NCI-H2081 treated with DMSO at 0.1 percent for 48 hours (cell line): Measurements from ENCODE around the gene CCT3.

Source experiments
- DNase-seq: peaks from one replicate; lab custom pipeline; 2025; lab: John Stamatoyannopoulos, UW

CCT3 gene

GRCh38 chr1:156281281-156281680 is 56.8 kb downstream of the CCT3 start:
- no peak for DNase-seq

- no peak for DNase-seq
These were observed 58.3 kb downstream of the CCT3 start for GRCh38 chr1:156279837-156280236.

DNA sequence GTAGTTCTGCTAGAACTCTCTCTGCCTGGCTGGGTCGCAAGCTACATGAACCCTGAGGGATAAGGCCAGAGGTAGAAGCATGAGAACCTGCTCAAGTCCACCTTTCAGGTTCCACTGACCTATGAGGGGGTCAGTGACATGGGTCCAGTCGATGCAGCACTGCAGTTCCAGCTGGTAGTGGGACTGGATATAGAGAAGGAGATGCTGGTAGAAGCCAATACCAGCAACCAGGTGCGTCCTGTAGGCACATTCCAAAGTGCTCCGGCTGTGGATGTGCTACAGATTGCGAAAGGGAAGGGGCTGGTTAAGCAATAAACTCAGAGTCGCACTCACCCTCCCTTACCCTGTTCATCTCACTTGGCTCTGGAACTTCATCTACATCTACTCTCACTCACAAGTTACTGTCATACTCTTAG is 61.1 kb downstream of the CCT3 start:
- no peak for DNase-seq

DNA sequence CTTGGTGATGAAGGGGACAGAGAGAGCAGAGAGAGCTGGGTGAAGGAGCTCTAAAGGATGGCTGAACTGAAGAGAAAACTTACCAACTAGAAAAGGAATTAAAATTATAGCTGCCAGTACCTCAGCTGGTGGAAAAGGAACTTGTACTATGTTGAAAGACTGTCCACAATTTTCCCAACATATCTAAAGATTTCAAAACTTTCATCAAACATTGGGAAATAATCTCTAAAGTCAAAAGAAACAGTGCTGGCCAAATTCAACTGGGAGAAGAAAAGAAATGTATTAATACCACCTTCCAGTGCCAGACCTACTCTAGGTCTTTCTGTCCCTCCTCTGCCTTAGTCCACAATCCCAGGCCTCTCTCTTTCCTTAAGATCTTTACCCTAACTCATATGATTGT is 61.6 kb downstream of the CCT3 start:
- no peak for DNase-seq

DNA sequence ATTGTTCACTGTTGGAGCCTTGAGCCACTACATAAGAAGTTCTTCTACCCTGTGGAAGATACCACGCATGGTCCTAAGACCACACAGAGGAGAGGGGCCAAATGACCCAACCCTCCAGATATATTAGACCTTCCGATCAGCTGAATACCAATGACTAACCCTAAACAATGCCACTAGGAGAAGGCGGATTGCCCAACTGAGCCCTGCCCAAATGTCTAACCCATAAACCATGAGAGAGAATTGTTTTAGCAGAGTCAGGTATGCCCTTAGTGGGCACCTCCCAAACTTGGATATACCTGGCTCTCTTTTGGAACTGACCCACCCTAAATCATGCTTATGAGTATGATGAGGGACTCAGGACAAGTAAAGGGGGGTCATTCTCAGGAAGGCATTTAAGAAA is 67.8 kb downstream of the CCT3 start:
- DNase-seq = no peak

DNA sequence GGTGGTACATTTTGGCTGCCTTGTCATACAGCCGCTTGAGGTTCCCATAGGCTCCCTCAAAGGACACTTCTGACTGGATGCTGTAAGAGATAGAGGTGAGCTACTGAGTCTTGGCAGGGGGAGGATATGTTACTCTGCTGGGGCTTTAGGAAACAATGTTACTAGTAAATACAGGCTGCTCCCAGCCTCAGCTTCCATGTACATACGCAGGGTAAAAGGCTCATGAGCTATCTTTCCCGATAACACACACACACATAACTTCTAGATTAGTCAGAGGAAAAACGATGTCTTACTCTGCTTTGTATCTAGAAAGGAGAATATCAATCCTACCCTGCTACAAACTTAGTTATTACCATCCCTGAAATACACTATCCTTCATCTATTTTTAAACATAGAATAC is 69.8 kb downstream of the CCT3 start:
- no peak for DNase-seq

DNA sequence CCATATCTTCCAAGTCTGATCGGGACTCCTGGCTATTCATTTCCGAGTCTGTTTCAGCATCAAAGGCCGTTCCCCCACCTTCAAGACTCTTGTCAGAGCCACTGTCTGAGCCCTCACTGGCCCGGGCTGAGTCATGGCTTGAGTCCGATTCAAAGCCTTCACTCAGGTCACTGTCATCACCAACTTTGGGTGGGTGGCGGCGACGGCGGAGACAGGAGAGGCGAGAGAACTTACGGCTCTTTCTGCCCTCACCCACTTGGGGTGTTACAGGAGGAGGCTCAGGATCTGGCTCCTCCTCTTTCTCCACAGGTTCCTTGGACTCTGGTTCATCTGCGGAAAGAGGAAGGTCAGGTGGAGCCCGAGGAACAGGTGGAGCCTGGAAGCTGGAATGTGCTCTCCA is 72.0 kb downstream of the CCT3 start:
- no peak for DNase-seq

DNA sequence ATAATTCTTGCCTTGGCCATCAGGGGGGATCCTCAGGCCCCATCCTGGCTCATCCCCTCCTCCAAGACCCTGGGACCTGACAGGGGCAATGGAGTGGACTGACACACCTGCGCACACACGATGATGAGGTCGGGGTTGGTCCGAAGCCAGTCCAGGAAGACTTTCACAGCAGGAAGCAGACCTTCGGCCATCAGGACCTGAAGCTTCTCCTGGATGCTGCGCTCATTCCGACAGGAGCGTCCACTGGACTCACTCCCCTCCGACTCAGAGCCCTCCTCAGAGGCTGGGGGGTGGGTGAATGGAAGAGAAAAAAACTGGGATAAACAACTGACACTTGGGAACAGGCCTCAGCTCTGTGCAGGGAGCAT is 74.8 kb downstream of the CCT3 start:
- DNase-seq = no peak

DNA sequence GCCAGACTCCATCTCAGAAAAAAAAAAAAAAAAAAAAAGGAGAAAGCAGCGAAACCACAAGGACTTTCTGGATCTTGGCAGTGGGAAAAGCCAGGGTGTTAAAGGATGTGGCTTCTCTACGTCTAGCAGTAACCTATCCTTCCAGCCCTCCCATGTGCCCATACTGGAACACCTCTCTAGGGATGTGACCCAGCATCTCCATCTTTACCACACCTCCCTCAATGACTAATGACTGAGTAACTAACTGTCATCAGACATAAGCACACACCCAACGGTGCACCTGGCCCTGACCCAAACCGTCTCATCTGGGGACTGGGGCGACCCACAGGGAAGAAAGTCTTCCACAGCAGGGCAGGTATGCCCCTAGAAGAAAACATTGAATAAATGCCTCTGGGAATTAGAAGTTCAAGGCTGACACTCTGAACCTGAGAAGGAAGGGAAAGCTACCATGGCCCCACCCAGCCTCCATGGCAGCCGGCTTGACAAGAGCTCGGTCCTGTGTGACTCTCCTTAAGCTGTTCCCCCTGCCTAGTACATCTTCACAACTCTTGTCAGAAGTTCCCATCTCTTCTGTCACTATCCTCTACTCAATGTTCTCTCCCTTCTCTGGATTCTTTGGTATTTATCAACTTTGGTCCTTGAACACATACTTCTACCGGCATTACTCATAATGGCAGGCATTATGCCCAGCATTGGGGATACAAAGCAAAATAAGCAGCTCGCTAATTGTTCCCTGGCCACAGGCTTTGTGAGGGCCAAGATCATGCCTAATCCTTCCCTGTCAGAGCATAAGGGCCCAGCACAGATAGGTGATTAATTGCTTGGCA is 75.4 kb downstream of the CCT3 start:
- no peak for DNase-seq

DNA sequence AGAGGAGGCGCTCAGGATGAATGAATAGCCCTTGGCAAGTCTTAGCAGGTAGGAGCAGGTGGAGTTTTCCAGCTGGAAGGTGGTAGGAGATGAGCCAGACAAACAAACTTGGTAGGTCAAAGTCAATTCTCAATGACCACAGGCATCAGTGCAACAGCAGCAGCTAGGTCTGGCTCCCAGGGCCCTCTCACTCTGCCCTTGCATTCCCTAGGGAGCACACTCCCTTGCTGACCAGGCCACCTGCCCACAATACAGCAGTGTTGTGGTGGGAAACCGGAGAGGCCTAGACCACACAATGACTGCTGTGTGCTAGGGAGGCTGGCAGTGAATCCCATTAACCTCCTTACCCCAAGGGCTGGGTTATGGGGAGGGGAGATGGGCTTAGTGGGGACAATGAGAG is 77.2 kb downstream of the CCT3 start:
- no peak for DNase-seq

- no peak for DNase-seq
These were observed 78.3 kb downstream of the CCT3 start for GRCh38 chr1:156259805-156260204.
